ENCODE data around the gene FIBCD1.

The FIBCD1 gene

GRCh38 chr9:130874783-130875182 is 64.3 kb downstream of the FIBCD1 start:
- DNase-seq: no peak

GRCh38 chr9:130873966-130874365 is 65.1 kb downstream of the FIBCD1 start:
- DNase-seq: no peak

GRCh38 chr9:130872912-130873503 is 66.0 kb downstream of the FIBCD1 start:
- DNase-seq: no peak

- no peak for DNase-seq
Measured at GRCh38 chr9:130872508-130872907, 66.5 kb downstream of the FIBCD1 start.

GRCh38 chr9:130872093-130872492 is 67.0 kb downstream of the FIBCD1 start:
- DNase-seq: no peak

GRCh38 chr9:130871395-130872062 is 67.5 kb downstream of the FIBCD1 start:
- DNase-seq: no peak

GRCh38 chr9:130870491-130871381 is 68.3 kb downstream of the FIBCD1 start:
- DNase-seq: no peak

GRCh38 chr9:130869250-130869649 is 69.8 kb downstream of the FIBCD1 start:
- DNase-seq: no peak

- no peak for DNase-seq
Measured at GRCh38 chr9:130868230-130868629, 70.8 kb downstream of the FIBCD1 start.

- DNase-seq: no peak
Measured at GRCh38 chr9:130867556-130867955, 71.5 kb downstream of the FIBCD1 start.

- peak; percentile 62 for DNase-seq
Measured at GRCh38 chr9:130866474-130866965, 72.5 kb downstream of the FIBCD1 start.

GRCh38 chr9:130865921-130866320 is 73.1 kb downstream of the FIBCD1 start:
- DNase-seq: no peak

GRCh38 chr9:130864541-130864940 is 74.5 kb downstream of the FIBCD1 start:
- no peak for DNase-seq

- no peak for DNase-seq
Measured at GRCh38 chr9:130862747-130863146, 76.3 kb downstream of the FIBCD1 start.

- no peak for DNase-seq
Measured at GRCh38 chr9:130862217-130862616, 76.8 kb downstream of the FIBCD1 start.

GRCh38 chr9:130861372-130862180 is 77.5 kb downstream of the FIBCD1 start:
- no peak for DNase-seq

GRCh38 chr9:130860458-130861316 is 78.4 kb downstream of the FIBCD1 start:
- DNase-seq: no peak

- no peak for DNase-seq
Measured at GRCh38 chr9:130858739-130859705, 80.0 kb downstream of the FIBCD1 start.

GRCh38 chr9:130857864-130858738 is 80.9 kb downstream of the FIBCD1 start:
- no peak for DNase-seq

Measured in NCI-H526 treated with DMSO at 0.1 percent for 48 hours (cell line).